Stomach smooth muscle (tissue), 2 donors: Measurements from ENCODE around the gene PRAMEF7.
"Not testable (repeated sequence)": the region's sequence is repeated elsewhere in the genome, so short reads cannot be mapped to it uniquely, and the experiment has no call there.

Source experiments
- H3K27ac ChIP-seq: one replicate; pipeline ENCODE4 v1.7.0; 2013; ENCODE audit warnings: mild to moderate bottlenecking, low read length, inconsistent platforms
- H3K27me3 ChIP-seq, 2 donors: one replicate each; pipeline ENCODE4 v1.7.0; 2013; ENCODE audit warnings: low read length in 2 of 2; ENCODE audit not compliant: insufficient read depth in 2 of 2, control insufficient read depth in 1 of 2
- H3K36me3 ChIP-seq, 2 donors: one replicate each; pipeline ENCODE4 v1.7.0; 2013; ENCODE audit warnings: low read length in 2 of 2; ENCODE audit not compliant: control insufficient read depth in 2 of 2, insufficient read depth in 2 of 2
- H3K4me1 ChIP-seq: one replicate; pipeline ENCODE4 v1.7.0; 2013; ENCODE audit warnings: low read length; ENCODE audit not compliant: control insufficient read depth, insufficient read depth
- H3K4me3 ChIP-seq, 2 donors: one replicate each; pipeline ENCODE4 v1.7.0; 2013; ENCODE audit warnings: low read length in 2 of 2
- H3K9ac ChIP-seq, 2 donors: one replicate each; pipeline ENCODE4 v1.7.0; 2013; ENCODE audit warnings: low read length in 2 of 2, mild to moderate bottlenecking in 1 of 2
- H3K9me3 ChIP-seq, 2 donors: one replicate each; pipeline ENCODE4 v1.7.0; 2013; ENCODE audit warnings: low read length in 2 of 2; ENCODE audit not compliant: control insufficient read depth in 2 of 2
- donor health status: healthy.
- donor health status: Pancreatic carcinoma.

Gene PRAMEF7

GRCh38 chr1:12916310-12916709 is at the start of gene PRAMEF7:
Gene PRAMEF7 (plus strand): TSS chr1:12916610. CDS start chr1:12917693, 1,083 bp downstream.
- not testable (repeated sequence) for H3K27me3 ChIP-seq, H3K36me3 ChIP-seq, H3K4me3 ChIP-seq, H3K4me1 ChIP-seq, H3K9me3 ChIP-seq, H3K9ac ChIP-seq, H3K27ac ChIP-seq

GRCh38 chr1:12878453-12878852 is 38.0 kb upstream of the PRAMEF7 start:
- not testable (repeated sequence) for H3K9me3 ChIP-seq, H3K27me3 ChIP-seq, H3K36me3 ChIP-seq, H3K4me3 ChIP-seq, H3K9ac ChIP-seq, H3K27ac ChIP-seq, H3K4me1 ChIP-seq

GRCh38 chr1:12886101-12886500 is 30.3 kb upstream of the PRAMEF7 start, which contains the start of gene PRAMEF4:
Gene PRAMEF4 (minus strand): TSS chr1:12886201. CDS start chr1:12883394, 2,807 bp downstream.
- not testable (repeated sequence) for H3K9me3 ChIP-seq, H3K4me3 ChIP-seq, H3K4me1 ChIP-seq, H3K9ac ChIP-seq, H3K36me3 ChIP-seq, H3K27me3 ChIP-seq, H3K27ac ChIP-seq

- not testable (repeated sequence) for H3K9ac ChIP-seq, H3K36me3 ChIP-seq, H3K27me3 ChIP-seq, H3K27ac ChIP-seq, H3K9me3 ChIP-seq, H3K4me3 ChIP-seq, H3K4me1 ChIP-seq
Observed at GRCh38 chr1:12898170-12898569, 18.2 kb upstream of the PRAMEF7 start, which contains the start of gene PRAMEF10. Gene PRAMEF10 (minus strand): TSS chr1:12898270. CDS start chr1:12895847, 2,423 bp downstream.

GRCh38 chr1:12899186-12899585 is 17.2 kb upstream of the PRAMEF7 start:
- H3K27ac ChIP-seq, H3K9me3 ChIP-seq, H3K4me1 ChIP-seq, H3K9ac ChIP-seq, H3K27me3 ChIP-seq, H3K36me3 ChIP-seq, H3K4me3 ChIP-seq: not testable (repeated sequence)

- H3K4me3 ChIP-seq, H3K4me1 ChIP-seq, H3K9ac ChIP-seq, H3K9me3 ChIP-seq, H3K27ac ChIP-seq, H3K27me3 ChIP-seq, H3K36me3 ChIP-seq: not testable (repeated sequence)
Observed at GRCh38 chr1:12903793-12904572, 12.4 kb upstream of the PRAMEF7 start.

- not testable (repeated sequence) for H3K27ac ChIP-seq, H3K27me3 ChIP-seq
Observed at GRCh38 chr1:12921749-12922148, 5.3 kb downstream of the PRAMEF7 start.

GRCh38 chr1:12924368-12924767 is 8.0 kb downstream of the PRAMEF7 start:
- H3K9ac ChIP-seq, H3K27ac ChIP-seq: not testable (repeated sequence)

More at GRCh38 chr1:12921749-12922148, 5.3 kb downstream of the PRAMEF7 start:
- not testable (repeated sequence) for H3K9me3 ChIP-seq, H3K9ac ChIP-seq, H3K4me3 ChIP-seq, H3K4me1 ChIP-seq, H3K36me3 ChIP-seq

GRCh38 chr1:12947480-12947879 is 31.1 kb downstream of the PRAMEF7 start, which contains the start of gene PRAMEF6:
Gene PRAMEF6 (minus strand): TSS chr1:12947580. CDS start chr1:12942518, 5,062 bp downstream.
- H3K36me3 ChIP-seq, H3K9ac ChIP-seq, H3K4me3 ChIP-seq, H3K27ac ChIP-seq, H3K4me1 ChIP-seq, H3K9me3 ChIP-seq, H3K27me3 ChIP-seq: not testable (repeated sequence)

More at GRCh38 chr1:12924368-12924767, 8.0 kb downstream of the PRAMEF7 start:
- H3K4me1 ChIP-seq, H3K27me3 ChIP-seq, H3K4me3 ChIP-seq, H3K9me3 ChIP-seq, H3K36me3 ChIP-seq: not testable (repeated sequence)
